B cell (primary cell): Measurements from ENCODE around the gene FHIT. TPM values are rescaled to one million over a fixed set of nuclear protein-coding genes. Genes with fewer than 3 reads are reported as not detected.

Experiments
- ATAC-seq: fragments of 200-7000 bp; cut with Tn5 transposase; one replicate; pipeline ENCODE4 v1.10.0; 2021; ENCODE audit warnings: low read depth, mild to moderate bottlenecking, moderate number of reproducible peaks, moderate library complexity
- CTCF ChIA-PET: fragments of 350-600 bp; sonication (Branson Sonifier 250); formaldehyde crosslinking; loops from one replicate; lab custom pipeline; 2021; ENCODE audit warnings: antibody characterized with exemption, inconsistent platforms; lab: Charles Lee
- POLR2A ChIA-PET: fragments of 350-600 bp; sonication (Branson Sonifier 250); formaldehyde crosslinking; loops from one replicate; lab custom pipeline; 2021; ENCODE audit warnings: antibody characterized with exemption; lab: Charles Lee
- DNase-seq: peaks from one replicate; pipeline ENCODE4 v3.0.0; 2013
- H2AFZ ChIP-seq: 2 replicates; pipeline ENCODE4 v1.6.1; 2012; ENCODE audit warnings: mild to moderate bottlenecking, low read depth, low read length; ENCODE audit not compliant: insufficient read depth, poor library complexity, severe bottlenecking
- H3K27ac ChIP-seq, 2 donors: 1 replicate in 1 of 2; 2 replicates in 1 of 2; pipeline ENCODE4 v1.5.1; 2012 to 2013; ENCODE audit warnings: low read length in 2 of 2, mild to moderate bottlenecking in 2 of 2, moderate library complexity in 1 of 2
- H3K27me3 ChIP-seq, 4 experiments: fragments of 200-600 bp in 1 of 4; sonication (generic) in 1 of 4; replicated peaks in 1 of 4; 1 replicate in 2 of 4; 2 replicates in 2 of 4; pipeline versions ENCODE4 v1.6.1 to v1.7.0; 2013 to 2016; ENCODE audit warnings: low read length in 3 of 4, mild to moderate bottlenecking in 2 of 4, mixed read lengths in 1 of 4, moderate library complexity in 1 of 4; ENCODE audit not compliant: insufficient read depth in 4 of 4, control insufficient read depth in 3 of 4; ENCODE audit errors: control extremely low read depth in 1 of 4
- H3K36me3 ChIP-seq, 2 experiments: replicated peaks in 1 of 2; 1 replicate in 1 of 2; 2 replicates in 1 of 2; pipeline versions ENCODE4 v1.6.1 to v1.7.1; 2013; ENCODE audit warnings: low read length in 1 of 2; ENCODE audit not compliant: insufficient read depth in 2 of 2, control insufficient read depth in 1 of 2; ENCODE audit errors: control extremely low read depth in 1 of 2, extremely low read depth in 1 of 2
- H3K4me1 ChIP-seq, 2 donors: fragments of 200-600 bp in 1 of 2; sonication (generic) in 1 of 2; 1 replicate in 1 of 2; 2 replicates in 1 of 2; pipeline versions ENCODE4 v1.5.1 to v1.6.1; 2013 to 2017; ENCODE audit warnings: low read length in 2 of 2; ENCODE audit not compliant: control insufficient read depth in 2 of 2, insufficient read depth in 2 of 2
- H3K4me2 ChIP-seq: replicated peaks from 2 replicates; pipeline ENCODE3; 2012; ENCODE audit warnings: mild to moderate bottlenecking, low read depth, low read length; ENCODE audit not compliant: poor library complexity, severe bottlenecking
- H3K4me3 ChIP-seq, 5 experiments: fragments of 200-600 bp in 1 of 5; sonication (generic) in 1 of 5; 1 replicate in 3 of 5; 2 replicates in 2 of 5; pipeline versions ENCODE4 v1.5.1 to v1.7.0; 2011 to 2016; ENCODE audit warnings: low read length in 4 of 5, mild to moderate bottlenecking in 4 of 5, low read depth in 2 of 5, control low read depth in 1 of 5, moderate library complexity in 1 of 5; ENCODE audit not compliant: insufficient read depth in 1 of 5; ENCODE audit errors: control extremely low read depth in 1 of 5, extremely low read depth in 1 of 5
- H3K79me2 ChIP-seq: fragments of 200-600 bp; sonication (generic); one replicate; pipeline ENCODE4 v1.6.0; 2016; ENCODE audit warnings: low read length; ENCODE audit not compliant: control insufficient read depth, insufficient read depth
- H3K9ac ChIP-seq: fragments of 200-600 bp; sonication (generic); 2 replicates; pipeline ENCODE4 v1.6.1; 2017; ENCODE audit warnings: mild to moderate bottlenecking, low read length, moderate library complexity
- H3K9me3 ChIP-seq, 3 donors: one replicate each; pipeline versions ENCODE4 v1.6.1 to v1.7.1; 2013; ENCODE audit warnings: low read length in 2 of 3; ENCODE audit not compliant: control insufficient read depth in 2 of 3, insufficient read depth in 1 of 3; ENCODE audit errors: control extremely low read depth in 1 of 3
- H4K20me1 ChIP-seq: 2 replicates; pipeline ENCODE4 v1.6.0; 2012; ENCODE audit warnings: mild to moderate bottlenecking, low read length; ENCODE audit not compliant: insufficient read depth, control insufficient read depth, poor library complexity, severe bottlenecking
- H3K27ac Mint-ChIP-seq: one replicate; pipeline ENCODE4 v1.8.0; 2021; ENCODE audit warnings: mixed read lengths
- H3K27me3 Mint-ChIP-seq: one replicate; pipeline ENCODE4 v1.8.0; 2021; ENCODE audit warnings: mixed read lengths
- H3K4me1 Mint-ChIP-seq: one replicate; pipeline ENCODE4 v1.8.0; 2021; ENCODE audit warnings: mixed read lengths
- H3K4me3 Mint-ChIP-seq: one replicate; pipeline ENCODE4 v1.8.0; 2021; ENCODE audit warnings: mixed read lengths
- H3K9me3 Mint-ChIP-seq: one replicate; pipeline ENCODE4 v1.8.0; 2022; ENCODE audit warnings: mixed read lengths; ENCODE audit not compliant: insufficient read depth
- CTCF ChIP-seq: fragments of 200-600 bp; IDR thresholded peaks from one replicate; pipeline ENCODE4 v1.8.0; 2022; ENCODE audit warnings: antibody characterized with exemption, mild to moderate bottlenecking
- EZH2 ChIP-seq: IDR thresholded peaks from 2 replicates; pipeline ENCODE4 v1.6.1; 2012; ENCODE audit warnings: borderline replicate concordance, low read depth, mild to moderate bottlenecking, moderate library complexity, low read length; ENCODE audit not compliant: insufficient read depth, poor library complexity, severe bottlenecking
- WGBS: methylation state at CpG from one replicate; pipeline ENCODE4 v1.1.5; 2013; ENCODE audit warnings: missing lambda C conversion rate; ENCODE audit not compliant: insufficient coverage; 5-methylcytosine and 5-hydroxymethylcytosine counted together
- intact Hi-C: fragments of 100-400 bp; cut with micrococcal nuclease; formaldehyde crosslinking; loops from one replicate; pipeline ENCODE4 v1.10.0; 2022
- polyA plus RNA-seq: library from polyadenylated mRNA; depleted of rRNA; stranded (reverse); fragments of >200 nt; gene quantifications from 2 replicates; pipeline ENCODE4 v1.2.3, GENCODE V29; 2012
- total RNA-seq, 2 donors: library from RNA; stranded (reverse); fragments of 120-200 nt in 1 of 2; gene quantifications; 1 replicate in 1 of 2; 2 replicates in 1 of 2; pipeline versions ENCODE4 v1.2.3 to v1.2.4, GENCODE V29; 2013 to 2022

The FHIT gene
- total and polyA plus RNA-seq, 2 donors (not counting 1 experiment from before 2014, with no cell fraction given): 1.7 to 7.8 TPM

DNA sequence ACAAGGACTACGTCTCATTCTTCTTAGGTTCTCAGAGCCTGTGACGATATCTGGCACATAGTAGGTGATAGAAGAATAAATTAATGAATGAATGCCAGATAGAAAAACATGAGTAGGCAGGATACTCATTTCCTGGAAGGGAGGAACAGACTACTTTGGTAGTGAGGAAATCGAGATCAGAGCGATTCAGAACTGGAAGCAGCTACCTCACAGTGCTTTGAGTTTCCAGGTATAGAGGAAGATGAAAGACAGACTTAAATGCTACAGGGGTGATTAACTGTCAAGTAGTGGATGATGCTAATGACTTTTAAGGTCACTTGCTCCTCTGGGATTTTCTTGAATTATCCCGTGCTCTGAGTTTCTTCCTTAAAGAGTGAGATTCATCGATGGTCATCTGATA lies 1249.9 kb downstream of the FHIT start:
- Mint-ChIP-seq H3K4me3 (no peak overlapping the region), H3K27ac (no peak overlapping the region), H3K9me3 (no peaks in the 10 kb centered on the region), H3K4me1 (no peaks in the 10 kb centered on the region), H3K27me3 (peaks cover 4% of the 10 kb centered on the region)
- intact Hi-C loops: no loop called here
- POLR2A ChIA-PET: no interaction called here
- no peaks in the 10 kb centered on the region for H3K4me1 ChIP-seq
- H3K79me2 ChIP-seq: no peaks in the 10 kb centered on the region
- H3K9me3 ChIP-seq: no peaks in the 10 kb centered on the region
- no peak overlapping the region for H3K4me2 ChIP-seq
- no peak for TF ChIP-seq CTCF
- no peak for TF ChIP-seq EZH2
- DNase-seq: no peak
- no peak overlapping the region for H3K9ac ChIP-seq
- no peak overlapping the region for H2AFZ ChIP-seq
- H4K20me1 ChIP-seq: no peaks in the 10 kb centered on the region
- 98% methylated on average over 5 of the region's 6 CpGs for WGBS
- CTCF ChIA-PET: no interaction called here
- ATAC-seq: no peak
- no peaks in the 10 kb centered on the region for H3K27me3 ChIP-seq
- H3K27ac ChIP-seq: no peak overlapping the region
- no peak overlapping the region for H3K4me3 ChIP-seq
- no peaks in the 10 kb centered on the region for H3K36me3 ChIP-seq

DNA sequence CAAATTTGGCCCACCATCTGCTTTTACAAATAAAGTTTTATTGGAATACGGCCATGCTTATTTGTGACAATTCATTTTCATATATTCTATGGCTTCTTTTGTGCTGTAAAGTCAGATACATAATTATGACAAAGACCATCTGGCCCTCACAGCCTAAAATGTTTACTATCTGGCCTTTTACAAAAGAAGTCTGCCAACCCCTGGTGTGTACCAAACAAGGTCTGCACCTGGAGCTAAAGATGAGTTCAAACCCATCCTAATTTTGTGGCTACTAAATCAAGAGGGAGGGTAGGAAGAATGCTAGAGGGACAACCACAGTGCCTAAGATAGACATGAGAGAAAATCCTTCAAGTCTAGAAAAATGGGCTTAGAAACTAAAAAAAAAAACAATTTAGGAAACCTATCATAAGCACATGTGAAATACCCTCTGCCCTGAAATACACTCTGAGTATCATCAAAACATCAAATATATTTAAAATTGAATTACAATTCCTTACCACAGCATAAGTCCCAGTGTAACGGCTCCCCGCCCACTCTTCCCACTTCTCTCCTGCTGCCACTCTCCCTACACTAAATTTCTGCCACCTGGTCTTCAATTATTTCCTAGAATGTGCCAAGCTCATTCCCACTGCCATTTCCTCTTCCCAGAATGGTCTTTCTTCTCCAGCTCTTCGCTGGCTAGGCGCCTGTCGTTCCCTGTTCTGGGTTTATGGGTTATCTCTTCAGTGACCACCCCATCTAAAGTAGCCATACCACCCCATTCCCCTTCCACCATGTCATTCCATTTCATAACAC lies 1250.7 kb downstream of the FHIT start:
- Mint-ChIP-seq H3K9me3 (no peaks in the 10 kb centered on the region), H3K27ac (no peak overlapping the region), H3K4me3 (no peak overlapping the region), H3K4me1 (no peaks in the 10 kb centered on the region), H3K27me3 (peaks cover 4% of the 10 kb centered on the region)
- Histone ChIP-seq H3K79me2 (no peaks in the 10 kb centered on the region), H3K27ac (no peak overlapping the region), H2AFZ (no peak overlapping the region), H4K20me1 (no peaks in the 10 kb centered on the region), H3K36me3 (no peaks in the 10 kb centered on the region), H3K4me1 (no peaks in the 10 kb centered on the region), H3K4me3 (no peak overlapping the region), H3K9me3 (no peaks in the 10 kb centered on the region), H3K9ac (no peak overlapping the region), H3K27me3 (no peaks in the 10 kb centered on the region), H3K4me2 (no peak overlapping the region)
- POLR2A ChIA-PET: no interaction called here
- no peak for DNase-seq
- intact Hi-C loops: no loop called here
- no peak for ATAC-seq
- WGBS: 85% methylated on average over 2 of the region's 6 CpGs
- CTCF ChIA-PET: no interaction called here
- TF ChIP-seq EZH2 (no peak), CTCF (no peak)
